ENCODE measurements around the gene TERT. TPM values are rescaled to one million over a fixed set of nuclear protein-coding genes. Genes with fewer than 3 reads are reported as not detected.
"Not testable (repeated sequence)": the region's sequence is repeated elsewhere in the genome, so short reads cannot be mapped to it uniquely, and the experiment has no call there.

The TERT gene
- total RNA-seq, 5 donors from 2014 or later (not counting 1 experiment from before 2014, with no cell fraction given): 0.09 to 0.70 (median 0.28) TPM

DNA sequence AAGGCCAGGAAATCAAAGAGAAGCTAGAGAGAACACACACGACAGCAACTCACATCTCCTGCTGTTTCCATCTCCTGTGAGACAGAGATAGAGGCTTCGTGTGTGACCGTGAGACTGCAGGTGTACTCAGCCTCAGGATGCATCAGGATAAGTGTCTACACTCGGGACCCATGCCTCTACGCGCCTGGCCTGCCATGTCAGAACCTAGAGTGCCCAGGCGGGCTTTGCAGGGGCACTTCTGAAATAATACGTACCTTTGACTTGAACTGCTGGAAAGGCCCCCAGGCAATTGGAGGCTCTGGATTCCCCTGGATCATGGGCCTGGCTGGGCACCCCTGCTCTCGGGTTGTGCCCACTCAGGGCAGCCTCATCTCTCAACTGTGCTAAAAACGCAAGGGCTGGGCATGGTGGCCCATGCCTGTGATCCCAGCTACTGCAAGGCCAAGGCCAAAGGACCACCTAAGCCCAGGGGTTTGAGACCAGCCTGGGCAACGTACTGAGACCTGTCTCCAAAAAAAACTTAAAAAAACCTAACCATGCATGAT, 37.1 kb upstream of the TERT start:
- no peak overlapping the region for H3K4me3 ChIP-seq (ENCODE audit: control insufficient read depth in 1 of 2, extremely low read depth in 1 of 2, low read length in 1 of 2)
- Mint-ChIP-seq H3K36me3 (peaks cover 32% of the 10 kb centered on the region), H3K4me1 (peaks cover 16 to 25% (median 18%) of the 10 kb centered on the region in 3 donors), H3K27ac (no peak overlapping the region), H3K9me3 (no peaks in the 10 kb centered on the region), H3K4me3 (no peak overlapping the region), H3K27me3 (no peaks in the 10 kb centered on the region)
- ChIA-PET POLR2A (no interaction called here), CTCF (no interaction called here)
- WGBS (ENCODE audit: insufficient coverage): 92% methylated on average over 10 of the region's 11 CpGs
- no peak for ATAC-seq (replicated peaks in 1 of 4)
- peaks cover 33 to 77% of the 10 kb centered on the region in 2 donors for H3K36me3 ChIP-seq (ENCODE audit: control insufficient read depth in 2 of 2, extremely low read depth in 1 of 2, insufficient read depth in 1 of 2, low read length in 1 of 2)
- no peak overlapping the region for H3K27ac ChIP-seq (ENCODE audit: low read length)
- no peaks in the 10 kb centered on the region for H3K9me3 ChIP-seq
- peaks cover 0 to 2% of the 10 kb centered on the region in 2 experiments for H3K27me3 ChIP-seq (replicated peaks in 1 of 2; ENCODE audit: control insufficient read depth in 2 of 2, extremely low read depth in 1 of 2, insufficient read depth in 2 of 2, low read length in 1 of 2)
- H3K4me1 ChIP-seq (ENCODE audit: control insufficient read depth in 1 of 2, extremely low read depth in 1 of 2, insufficient read depth in 2 of 2, low read length in 2 of 2): peaks cover 2 to 16% of the 10 kb centered on the region in 2 experiments
- no peak for DNase-seq

DNA sequence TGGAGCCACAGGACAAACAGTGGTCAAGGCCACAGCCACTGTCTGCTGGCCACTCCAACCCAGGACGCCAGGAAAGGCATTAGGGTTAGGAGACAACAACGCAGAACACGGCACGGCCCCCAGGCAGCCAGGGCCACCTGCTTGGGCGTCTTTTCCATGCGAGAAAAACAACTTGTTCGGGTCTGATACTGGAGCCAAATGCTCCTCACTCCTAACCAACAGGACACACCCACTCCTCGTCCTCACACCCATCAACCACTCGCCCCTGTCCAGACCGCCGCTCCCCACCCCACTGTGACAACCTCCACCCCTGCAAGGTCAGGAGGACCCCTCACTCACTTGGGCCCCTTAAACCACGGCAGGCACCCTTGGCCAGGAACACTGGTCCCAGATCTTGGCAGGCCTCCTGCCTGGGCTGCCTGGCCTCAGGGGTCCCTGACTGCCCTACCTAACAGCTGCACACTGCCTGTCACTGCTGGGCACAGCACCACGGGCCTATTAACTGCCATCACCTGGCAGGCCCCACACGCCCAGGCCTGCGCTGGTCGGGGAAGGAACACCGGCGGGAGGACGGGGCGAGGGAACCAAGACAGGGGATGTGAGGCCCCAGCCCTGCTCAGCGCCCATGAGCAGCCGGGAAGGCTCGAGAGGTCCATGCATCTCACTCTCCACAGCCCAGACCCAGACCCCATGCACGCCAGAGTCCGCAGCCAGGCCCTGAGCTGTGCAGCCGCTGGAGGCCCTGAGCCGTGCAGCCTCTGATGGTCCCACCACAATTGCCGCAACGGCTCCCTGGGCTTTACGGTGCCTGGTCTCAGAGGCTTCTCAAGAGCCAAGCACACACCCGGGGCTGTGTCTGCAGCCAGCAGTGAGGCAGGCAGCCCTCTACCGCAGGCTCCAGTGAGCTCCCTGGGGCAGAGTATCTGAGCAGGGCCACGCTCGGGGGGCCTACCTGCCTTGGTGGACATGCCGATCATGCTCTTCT, 36.3 kb upstream of the TERT start:
- H3K36me3 Mint-ChIP-seq: peaks cover 34% of the 10 kb centered on the region
- POLR2A ChIA-PET: interaction anchor here in 1 of 2 donors (0.7 kb wide), 3 partner anchors 23 to 45 kb away, joined by 3 to 5 read pairs (median 4); no protein-coding TSS in a partner anchor
- H3K4me3 ChIP-seq (ENCODE audit: control insufficient read depth in 1 of 2, extremely low read depth in 1 of 2, low read length in 1 of 2): no peak overlapping the region
- CTCF ChIA-PET: no interaction called here
- peaks cover 11 to 23% (median 11%) of the 10 kb centered on the region in 3 donors for H3K4me1 Mint-ChIP-seq
- DNase-seq (no peak), ATAC-seq (replicated peaks in 1 of 4) (no peak)
- no peaks in the 10 kb centered on the region for H3K9me3 ChIP-seq
- H3K27me3 Mint-ChIP-seq: no peaks in the 10 kb centered on the region
- peaks cover 32 to 69% of the 10 kb centered on the region in 2 donors for H3K36me3 ChIP-seq (ENCODE audit: control insufficient read depth in 2 of 2, extremely low read depth in 1 of 2, insufficient read depth in 1 of 2, low read length in 1 of 2)
- peaks cover 0 to 8% of the 10 kb centered on the region in 2 experiments for H3K4me1 ChIP-seq (ENCODE audit: control insufficient read depth in 1 of 2, extremely low read depth in 1 of 2, insufficient read depth in 2 of 2, low read length in 2 of 2)
- H3K27ac Mint-ChIP-seq: no peak overlapping the region
- no peak overlapping the region for H3K27ac ChIP-seq (ENCODE audit: low read length)
- 96% methylated on average over 34 of the region's 35 CpGs for WGBS (ENCODE audit: insufficient coverage)
- peaks cover 0 to 2% of the 10 kb centered on the region in 2 experiments for H3K27me3 ChIP-seq (replicated peaks in 1 of 2; ENCODE audit: control insufficient read depth in 2 of 2, extremely low read depth in 1 of 2, insufficient read depth in 2 of 2, low read length in 1 of 2)
- no peaks in the 10 kb centered on the region for H3K9me3 Mint-ChIP-seq
- no peak overlapping the region for H3K4me3 Mint-ChIP-seq

GRCh38 chr5:1330146-1330846, 35.4 kb upstream of the TERT start:
- Histone ChIP-seq H3K36me3 (ENCODE audit: control insufficient read depth in 2 of 2, extremely low read depth in 1 of 2, insufficient read depth in 1 of 2, low read length in 1 of 2) (peaks cover 32 to 69% of the 10 kb centered on the region in 2 donors), H3K4me1 (ENCODE audit: control insufficient read depth in 1 of 2, extremely low read depth in 1 of 2, insufficient read depth in 2 of 2, low read length in 2 of 2) (no peaks in the 10 kb centered on the region), H3K27ac (ENCODE audit: low read length) (no peak overlapping the region), H3K9me3 (no peaks in the 10 kb centered on the region), H3K27me3 (replicated peaks in 1 of 2; ENCODE audit: control insufficient read depth in 2 of 2, extremely low read depth in 1 of 2, insufficient read depth in 2 of 2, low read length in 1 of 2) (no peaks in the 10 kb centered on the region), H3K4me3 (ENCODE audit: control insufficient read depth in 1 of 2, extremely low read depth in 1 of 2, low read length in 1 of 2) (no peak overlapping the region)
- no peak overlapping the region for H3K4me3 Mint-ChIP-seq
- no peak for ATAC-seq (replicated peaks in 1 of 4)
- H3K27ac Mint-ChIP-seq: no peak overlapping the region
- ChIA-PET CTCF (no interaction called here), POLR2A (interaction anchor here in 1 of 2 donors (0.7 kb wide), 3 partner anchors 24 to 46 kb away, joined by 3 to 5 read pairs (median 4); no protein-coding TSS in a partner anchor)
- WGBS (ENCODE audit: insufficient coverage): 94% methylated on average over 22 of the region's 23 CpGs
- DNase-seq: no peak
- H3K27me3 Mint-ChIP-seq: no peaks in the 10 kb centered on the region
- peaks cover 8 to 25% (median 10%) of the 10 kb centered on the region in 3 donors for H3K4me1 Mint-ChIP-seq
- H3K36me3 Mint-ChIP-seq: peaks cover 36% of the 10 kb centered on the region
- no peaks in the 10 kb centered on the region for H3K9me3 Mint-ChIP-seq

DNA sequence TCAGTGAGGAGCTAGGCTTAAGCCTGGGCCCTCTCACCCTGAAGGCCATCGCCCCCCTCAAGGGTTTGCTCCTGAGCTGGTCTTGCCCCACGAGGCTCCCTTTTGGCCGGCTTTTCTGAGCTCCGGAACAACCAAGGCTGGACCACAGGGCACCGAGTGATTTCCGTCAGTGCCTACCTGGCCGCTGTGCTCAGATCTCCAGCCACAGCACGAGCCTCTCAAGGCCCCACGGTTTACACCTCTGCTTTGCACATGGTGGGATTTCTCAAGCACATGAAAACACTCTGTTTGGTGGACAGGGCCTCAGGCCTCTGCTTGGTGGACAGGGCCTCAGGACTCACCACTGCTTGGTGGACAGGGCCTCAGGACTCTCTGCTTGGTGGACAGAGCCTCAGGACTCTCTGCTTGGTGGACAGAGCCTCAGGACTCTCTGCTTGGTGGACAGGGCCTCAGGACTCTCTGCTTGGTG, 34.3 kb upstream of the TERT start:
- no peaks in the 10 kb centered on the region for H3K27me3 Mint-ChIP-seq
- no peaks in the 10 kb centered on the region for H3K4me1 ChIP-seq (ENCODE audit: control insufficient read depth in 1 of 2, extremely low read depth in 1 of 2, insufficient read depth in 2 of 2, low read length in 2 of 2)
- H3K4me3 ChIP-seq (ENCODE audit: control insufficient read depth in 1 of 2, extremely low read depth in 1 of 2, low read length in 1 of 2): no peak overlapping the region
- H3K4me3 Mint-ChIP-seq: no peak overlapping the region
- H3K9me3 Mint-ChIP-seq: no peaks in the 10 kb centered on the region
- H3K27me3 ChIP-seq (replicated peaks in 1 of 2; ENCODE audit: control insufficient read depth in 2 of 2, extremely low read depth in 1 of 2, insufficient read depth in 2 of 2, low read length in 1 of 2): no peaks in the 10 kb centered on the region
- WGBS (ENCODE audit: insufficient coverage): 96% methylated on average over 9 of the region's 9 CpGs
- H3K4me1 Mint-ChIP-seq: peaks cover 8 to 25% (median 10%) of the 10 kb centered on the region in 3 donors
- peaks cover 33% of the 10 kb centered on the region for H3K36me3 Mint-ChIP-seq
- no peaks in the 10 kb centered on the region for H3K9me3 ChIP-seq
- POLR2A ChIA-PET: no interaction called here
- CTCF ChIA-PET: no interaction called here
- ATAC-seq (replicated peaks in 1 of 4) (no peak), DNase-seq (no peak)
- peaks cover 36 to 69% of the 10 kb centered on the region in 2 donors for H3K36me3 ChIP-seq (ENCODE audit: control insufficient read depth in 2 of 2, extremely low read depth in 1 of 2, insufficient read depth in 1 of 2, low read length in 1 of 2)
- no peak overlapping the region for H3K27ac ChIP-seq (ENCODE audit: low read length)
- no peak overlapping the region for H3K27ac Mint-ChIP-seq

DNA sequence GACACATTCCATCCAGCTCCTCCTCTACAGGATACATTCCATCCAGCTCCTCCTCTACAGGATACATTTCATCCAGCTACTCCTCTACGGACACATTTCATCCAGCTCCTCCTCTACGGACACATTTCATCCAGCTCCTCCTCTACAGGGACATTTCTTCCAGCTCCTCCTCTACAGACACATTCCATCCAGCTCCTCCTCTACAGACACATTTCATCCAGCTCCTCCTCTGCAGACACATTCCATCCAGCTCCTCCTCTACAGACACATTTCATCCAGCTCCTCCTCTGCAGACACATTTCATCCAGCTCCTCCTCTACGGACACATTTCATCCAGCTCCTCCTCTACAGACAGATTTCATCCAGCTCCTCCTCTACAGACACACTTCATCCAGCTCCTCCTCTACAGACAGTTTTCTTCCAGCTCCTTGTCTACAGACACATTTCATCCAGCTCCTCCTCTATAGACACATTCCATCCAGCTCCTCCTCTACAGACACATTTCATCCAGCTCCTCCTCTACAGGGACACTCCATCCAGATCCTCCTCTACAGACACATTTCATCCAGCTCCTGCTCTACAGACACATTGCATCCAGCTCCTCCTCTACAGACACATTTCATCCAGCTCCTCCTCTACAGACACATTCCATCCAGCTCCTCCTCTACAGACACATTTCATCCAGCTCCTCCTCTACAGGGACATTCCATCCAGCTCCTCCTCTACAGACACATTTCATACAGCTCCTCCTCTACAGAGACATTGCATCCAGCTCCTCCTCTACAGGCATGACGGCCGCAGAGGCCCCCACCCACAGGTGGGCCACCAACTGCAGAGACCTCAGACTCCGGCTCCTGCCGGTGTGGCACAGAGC, 33.6 kb upstream of the TERT start:
- ATAC-seq (replicated peaks in 1 of 4); H3K4me1 ChIP-seq (ENCODE audit: control insufficient read depth in 1 of 2, extremely low read depth in 1 of 2, insufficient read depth in 2 of 2, low read length in 2 of 2); H3K4me3 Mint-ChIP-seq; H3K27ac ChIP-seq (ENCODE audit: low read length); H3K9me3 Mint-ChIP-seq; H3K4me3 ChIP-seq (ENCODE audit: control insufficient read depth in 1 of 2, extremely low read depth in 1 of 2, low read length in 1 of 2); H3K27me3 Mint-ChIP-seq; POLR2A ChIA-PET; DNase-seq; H3K27me3 ChIP-seq (replicated peaks in 1 of 2; ENCODE audit: control insufficient read depth in 2 of 2, extremely low read depth in 1 of 2, insufficient read depth in 2 of 2, low read length in 1 of 2); H3K9me3 ChIP-seq: not testable (repeated sequence)
- Mint-ChIP-seq H3K27ac (peak overlapping the region; percentile 24 to 74), H3K4me1 (peaks cover 8 to 25% (median 10%) of the 10 kb centered on the region in 3 donors), H3K36me3 (peaks cover 37% of the 10 kb centered on the region)
- H3K36me3 ChIP-seq (ENCODE audit: control insufficient read depth in 2 of 2, extremely low read depth in 1 of 2, insufficient read depth in 1 of 2, low read length in 1 of 2): peaks cover 34 to 66% of the 10 kb centered on the region in 2 donors
- CTCF ChIA-PET: interaction anchor here in 1 of 2 donors (0.9 kb wide), 1 partner anchor 126 kb away, joined by 3 read pairs; no protein-coding TSS in a partner anchor
- 90% methylated on average over 7 of the region's 7 CpGs for WGBS (ENCODE audit: insufficient coverage)
